ENCODE measurements around the gene PSMD3.

The PSMD3 gene

GRCh38 chr17:40023590-40024292 is 43.1 kb downstream of the PSMD3 start:
- no peak for DNase-seq

GRCh38 chr17:40024901-40025300 is 44.3 kb downstream of the PSMD3 start:
- no peak for DNase-seq

- no peak for DNase-seq
These were observed 45.0 kb downstream of the PSMD3 start for GRCh38 chr17:40025559-40025958.

- peak in 3 of 5 donors; percentile 18 to 32 (median 23) for DNase-seq
These were observed 45.6 kb downstream of the PSMD3 start for GRCh38 chr17:40025991-40026815.

- peak; percentile 63 to 75 (median 67) for DNase-seq
These were observed 46.4 kb downstream of the PSMD3 start for GRCh38 chr17:40026816-40027613.

GRCh38 chr17:40027614-40028012 is 47.0 kb downstream of the PSMD3 start:
- DNase-seq, result no peak

- no peak for DNase-seq
These were observed 48.0 kb downstream of the PSMD3 start for GRCh38 chr17:40028595-40028994.

GRCh38 chr17:40031706-40032105 is 51.1 kb downstream of the PSMD3 start:
- DNase-seq, result no peak

GRCh38 chr17:40032322-40033320 is 52.0 kb downstream of the PSMD3 start:
- no peak for DNase-seq

GRCh38 chr17:40033339-40033738 is 52.7 kb downstream of the PSMD3 start:
- no peak for DNase-seq

- no peak for DNase-seq
These were observed 54.0 kb downstream of the PSMD3 start for GRCh38 chr17:40034426-40035161.

- no peak for DNase-seq
These were observed 54.6 kb downstream of the PSMD3 start for GRCh38 chr17:40035162-40035559.

GRCh38 chr17:40038882-40039513 is 58.4 kb downstream of the PSMD3 start:
- DNase-seq, result no peak

GRCh38 chr17:40041196-40041595 is 60.6 kb downstream of the PSMD3 start:
- DNase-seq, result no peak
